GM21381 (cell line): ENCODE data around the gene FYN.
"Not testable (repeated sequence)": the region's sequence is repeated elsewhere in the genome, so short reads cannot be mapped to it uniquely, and the experiment has no call there.

Source experiments
- ATAC-seq: cut with Tn5 transposase; IDR thresholded peaks from one replicate; pipeline ENCODE4 v1.9.1; 2021; ENCODE audit warnings: mild to moderate bottlenecking, moderate library complexity; ENCODE audit not compliant: unreplicated experiment

The FYN gene

GRCh38 chr6:111835398-111835797 lies 37.9 kb downstream of the FYN start:
- ATAC-seq: not testable (repeated sequence)

GRCh38 chr6:111834356-111834755 lies 38.9 kb downstream of the FYN start:
- no peak for ATAC-seq

GRCh38 chr6:111832833-111833418 lies 40.3 kb downstream of the FYN start:
- ATAC-seq: peak; percentile 40

GRCh38 chr6:111831408-111831807 lies 41.8 kb downstream of the FYN start:
- no peak for ATAC-seq

GRCh38 chr6:111829998-111830397 lies 43.3 kb downstream of the FYN start:
- ATAC-seq: no peak

- no peak for ATAC-seq
Measured at GRCh38 chr6:111829581-111829980, 43.7 kb downstream of the FYN start.

GRCh38 chr6:111828809-111829208 lies 44.4 kb downstream of the FYN start:
- no peak for ATAC-seq

GRCh38 chr6:111825439-111826086 lies 47.7 kb downstream of the FYN start:
- ATAC-seq: no peak

- ATAC-seq: peak; percentile 83
Measured at GRCh38 chr6:111824608-111825337, 48.5 kb downstream of the FYN start.

GRCh38 chr6:111823831-111824607 lies 49.2 kb downstream of the FYN start:
- ATAC-seq: peak; percentile 33

GRCh38 chr6:111823012-111823411 lies 50.2 kb downstream of the FYN start:
- ATAC-seq: no peak

GRCh38 chr6:111819458-111819857 lies 53.8 kb downstream of the FYN start:
- no peak for ATAC-seq

- ATAC-seq: no peak
Measured at GRCh38 chr6:111818539-111819226, 54.6 kb downstream of the FYN start.

GRCh38 chr6:111817451-111818120 lies 55.7 kb downstream of the FYN start:
- ATAC-seq: no peak

GRCh38 chr6:111813677-111814310 lies 59.5 kb downstream of the FYN start:
- ATAC-seq: no peak

- ATAC-seq: no peak
Measured at GRCh38 chr6:111813237-111813636, 60.0 kb downstream of the FYN start.

GRCh38 chr6:111812060-111813038 lies 60.9 kb downstream of the FYN start:
- no peak for ATAC-seq

GRCh38 chr6:111810294-111811131 lies 62.7 kb downstream of the FYN start:
- no peak for ATAC-seq
